ENCODE measurements around the gene YJEFN3.
A peak's percentile ranks its signal among the peaks of the same experiment; 100 is the strongest.

YJEFN3 gene

DNA sequence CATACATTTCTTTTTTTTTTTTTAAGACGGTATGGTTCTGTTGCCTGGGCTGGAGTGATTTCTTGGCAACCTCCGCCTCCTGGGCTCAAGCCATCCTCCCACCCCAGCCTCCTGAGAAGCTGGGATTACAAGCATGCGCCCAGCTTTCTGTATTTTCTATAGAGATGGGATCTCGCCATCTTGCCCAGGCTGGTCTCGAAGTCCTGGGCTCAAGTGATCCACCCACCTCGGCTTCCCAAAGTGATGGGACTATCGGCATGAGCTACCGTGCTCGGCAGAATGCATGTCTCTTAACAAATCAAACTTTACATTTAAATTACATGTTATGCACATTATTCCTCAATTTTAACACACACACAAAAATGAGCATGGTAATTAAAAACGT, 11.5 kb upstream of the YJEFN3 start:
- DNase-seq (ENCODE audit: low read depth in 2 of 2) = no peak

DNA sequence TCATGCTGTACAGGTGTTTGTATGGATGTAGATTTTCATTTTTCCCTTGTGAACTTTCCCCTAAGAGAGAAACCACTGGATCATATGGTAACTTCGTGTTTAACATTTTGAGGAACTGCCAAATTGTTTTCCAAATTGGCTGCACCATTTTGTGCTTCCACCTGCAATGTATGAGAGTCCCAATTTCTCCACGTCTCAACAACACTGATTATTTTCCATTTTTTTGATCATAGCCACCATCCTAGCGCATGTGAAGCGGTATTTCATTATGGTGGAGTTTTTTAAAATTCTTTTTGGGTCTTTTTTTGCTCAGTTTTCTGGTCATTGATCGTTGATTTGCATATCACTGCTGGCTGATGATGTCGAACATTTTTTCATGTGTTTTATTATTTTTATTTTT, 7.7 kb upstream of the YJEFN3 start:
- DNase-seq (ENCODE audit: low read depth in 2 of 2) = no peak

- no peak for DNase-seq (ENCODE audit: low read depth in 2 of 2)
Measured at GRCh38 chr19:19523177-19523576, 5.5 kb upstream of the YJEFN3 start.

DNA sequence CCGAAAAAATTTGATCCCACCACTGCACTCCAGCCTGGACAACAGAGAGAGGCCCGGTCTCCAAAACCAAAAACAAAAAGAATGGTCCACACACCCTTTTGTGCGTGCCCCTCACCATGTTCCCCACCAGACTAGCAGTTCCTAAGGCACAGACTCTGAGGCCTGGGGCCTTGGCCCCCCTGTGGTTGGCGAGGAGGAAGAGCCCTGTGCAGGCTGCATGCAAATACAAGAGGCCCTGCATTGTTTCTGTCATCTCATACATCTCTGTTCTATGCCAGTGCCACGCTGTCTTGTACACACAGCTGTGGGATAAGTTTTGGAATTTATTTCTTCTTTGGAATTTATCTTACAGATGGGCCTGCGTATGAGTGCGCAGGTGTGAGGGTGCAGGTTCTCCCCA, 4.7 kb upstream of the YJEFN3 start:
- no peak for DNase-seq (ENCODE audit: low read depth in 2 of 2)

DNA sequence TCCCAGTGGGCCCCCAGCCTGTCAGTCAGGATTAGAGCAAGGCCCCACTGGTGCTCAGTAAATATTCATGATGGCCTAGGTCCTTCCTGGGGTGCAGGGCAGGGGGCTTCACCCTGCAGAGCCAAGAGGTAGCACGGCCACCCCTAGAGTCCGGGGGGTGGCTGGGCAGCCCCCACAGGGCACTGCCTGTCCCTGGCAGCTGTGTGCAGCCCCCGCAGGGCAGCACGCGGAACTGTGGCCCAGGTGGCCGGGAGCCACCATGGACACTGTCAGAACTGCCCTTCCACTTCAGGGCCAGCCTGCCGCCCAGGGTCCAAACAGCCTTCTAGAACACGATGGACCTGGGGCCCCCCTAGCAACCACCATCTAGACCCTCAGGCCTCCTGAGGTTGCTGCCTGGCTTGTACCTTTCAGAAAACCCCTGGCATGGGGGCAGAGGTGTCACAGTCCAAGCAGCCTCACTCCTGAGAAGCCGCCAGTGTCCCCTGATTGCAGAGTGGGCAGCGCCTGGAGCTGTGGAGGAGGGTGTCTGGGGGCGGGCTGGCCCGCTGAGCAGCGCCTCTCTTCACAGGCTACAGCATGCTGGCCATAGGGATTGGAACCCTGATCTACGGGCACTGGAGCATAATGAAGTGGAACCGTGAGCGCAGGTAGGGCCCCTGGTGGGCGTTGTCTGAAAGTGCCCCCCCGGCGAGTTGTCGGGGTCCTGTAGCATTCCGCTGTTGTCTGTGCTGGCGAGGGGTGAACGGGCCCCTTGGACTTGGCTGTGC, 2.9 kb upstream of the YJEFN3 start:
- DNase-seq (ENCODE audit: low read depth in 2 of 2) = no peak

DNA sequence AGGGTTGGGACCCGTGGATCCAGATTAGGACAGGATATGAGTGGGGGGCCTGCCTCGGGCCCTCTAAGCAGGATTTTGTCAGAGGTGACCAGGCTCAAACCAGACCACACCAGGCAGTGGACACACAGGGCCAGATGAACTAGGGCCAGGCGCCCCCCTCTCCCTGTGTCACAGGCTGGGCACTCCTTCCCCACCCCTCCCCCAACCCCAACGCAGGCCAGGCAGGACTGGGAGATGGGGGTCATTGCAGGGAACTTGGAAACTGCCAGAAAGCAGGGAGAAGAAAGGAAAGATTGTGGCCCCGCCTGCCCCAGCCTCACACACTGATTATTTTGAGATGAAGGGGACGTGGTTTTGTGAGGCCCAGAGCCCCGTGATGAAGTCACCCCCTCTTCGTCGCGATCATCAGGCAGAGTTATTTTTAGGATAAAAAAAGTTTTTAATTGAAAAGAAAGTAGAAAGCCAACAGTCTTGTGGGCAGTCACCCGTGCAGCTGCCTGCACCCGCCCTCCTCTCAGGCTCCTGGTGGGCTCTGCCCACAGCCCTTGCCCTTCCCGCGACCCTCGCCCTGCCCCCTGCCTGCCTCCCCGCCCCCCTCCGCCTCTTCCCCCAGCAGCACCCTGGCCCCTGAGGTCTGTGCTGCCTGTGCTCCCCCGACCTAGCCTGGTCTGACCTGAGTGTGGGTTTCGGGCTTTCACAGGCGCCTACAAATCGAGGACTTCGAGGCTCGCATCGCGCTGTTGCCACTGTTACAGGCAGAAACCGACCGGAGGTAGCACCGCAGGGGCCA, 1.9 kb upstream of the YJEFN3 start:
- DNase-seq (ENCODE audit: low read depth in 2 of 2) = no peak

DNA sequence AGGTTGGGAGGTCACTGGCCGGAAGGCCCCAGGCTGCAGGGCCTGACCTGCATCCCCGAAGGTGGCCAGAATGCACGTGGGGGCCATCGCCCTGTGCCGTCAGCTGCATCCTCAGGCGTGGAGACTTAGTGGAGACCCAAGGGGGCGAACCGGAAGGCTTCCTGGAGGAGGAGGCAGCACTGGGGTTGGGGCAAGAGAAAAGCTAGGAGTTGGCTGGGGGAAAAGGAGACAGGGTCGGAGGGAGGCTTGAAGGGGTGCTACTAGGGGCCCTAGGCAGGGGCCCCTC, 1.4 kb upstream of the YJEFN3 start:
- no peak for DNase-seq (ENCODE audit: low read depth in 2 of 2)

- no peak for DNase-seq (ENCODE audit: low read depth in 2 of 2)
Measured at GRCh38 chr19:19527674-19528625, 761 bp upstream of the YJEFN3 start.

GRCh38 chr19:19529783-19530422, 1.2 kb downstream of the YJEFN3 start:
- DNase-seq (ENCODE audit: low read depth in 2 of 2) = no peak

DNA sequence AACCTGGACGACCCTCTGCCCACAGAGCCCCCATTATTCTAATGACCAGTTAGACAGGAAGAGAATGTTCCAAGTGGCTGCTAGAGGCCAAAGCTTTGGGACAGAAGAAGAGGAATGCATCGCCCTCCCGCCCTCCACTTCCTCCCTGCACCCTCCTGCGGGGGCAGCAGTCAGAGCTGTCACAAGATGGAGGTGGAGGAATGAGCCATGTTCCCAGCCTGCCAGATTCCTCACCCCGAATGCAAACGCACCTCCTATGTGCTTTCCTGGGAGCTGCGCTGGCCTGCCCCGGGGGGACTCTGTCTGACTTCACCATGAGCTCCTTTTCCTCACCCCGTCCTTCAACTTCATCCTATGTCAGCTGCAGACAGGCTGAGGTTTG, 1.7 kb downstream of the YJEFN3 start:
- DNase-seq (ENCODE audit: low read depth in 2 of 2) = no peak

DNA sequence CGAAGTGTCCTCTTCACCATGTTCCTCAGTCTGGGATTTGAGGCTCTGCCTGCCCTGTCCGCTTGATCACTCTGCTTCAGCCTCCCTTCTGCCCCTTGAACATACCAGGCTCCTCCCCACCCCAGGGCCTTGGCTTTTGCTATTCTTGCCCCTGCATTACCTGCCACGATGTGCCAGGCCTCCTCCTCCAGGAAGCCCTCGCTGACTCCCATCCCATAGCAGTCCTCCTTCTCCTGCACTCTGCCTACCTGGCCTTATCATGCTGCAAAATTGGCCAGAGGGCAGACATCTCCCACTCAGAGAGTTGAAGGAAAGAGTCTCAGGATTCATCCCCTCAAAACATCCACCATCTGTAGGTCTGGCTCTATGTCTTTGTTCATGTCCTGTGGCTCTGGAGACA, 2.2 kb downstream of the YJEFN3 start:
- DNase-seq (ENCODE audit: low read depth in 2 of 2) = no peak

- peak; percentile 54 to 59 for DNase-seq (ENCODE audit: low read depth in 2 of 2)
Measured at GRCh38 chr19:19531951-19532805, 3.5 kb downstream of the YJEFN3 start.

GRCh38 chr19:19532806-19533701, 4.3 kb downstream of the YJEFN3 start:
- DNase-seq (ENCODE audit: low read depth in 2 of 2) = no peak

DNA sequence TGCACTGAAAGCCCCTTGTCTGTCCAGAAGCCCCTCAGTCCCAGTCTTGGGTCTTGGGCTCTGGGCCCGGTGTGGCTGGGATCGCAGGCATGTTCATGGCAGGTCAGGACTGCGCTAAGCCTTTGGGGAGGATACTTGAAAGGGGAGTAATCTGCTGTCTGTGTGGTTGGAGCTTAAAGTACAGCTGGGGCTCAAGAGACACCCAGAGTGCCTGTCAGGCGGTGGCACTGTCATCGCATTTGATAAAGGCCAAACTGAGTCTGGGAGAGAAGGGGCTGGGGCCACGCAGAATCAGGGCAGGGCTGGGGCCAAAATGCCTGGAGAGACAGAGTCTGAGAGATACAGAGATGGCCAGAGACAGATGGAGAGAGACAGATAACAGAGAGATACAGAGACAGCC, 5.1 kb downstream of the YJEFN3 start:
- DNase-seq (ENCODE audit: low read depth in 2 of 2) = no peak

DNA sequence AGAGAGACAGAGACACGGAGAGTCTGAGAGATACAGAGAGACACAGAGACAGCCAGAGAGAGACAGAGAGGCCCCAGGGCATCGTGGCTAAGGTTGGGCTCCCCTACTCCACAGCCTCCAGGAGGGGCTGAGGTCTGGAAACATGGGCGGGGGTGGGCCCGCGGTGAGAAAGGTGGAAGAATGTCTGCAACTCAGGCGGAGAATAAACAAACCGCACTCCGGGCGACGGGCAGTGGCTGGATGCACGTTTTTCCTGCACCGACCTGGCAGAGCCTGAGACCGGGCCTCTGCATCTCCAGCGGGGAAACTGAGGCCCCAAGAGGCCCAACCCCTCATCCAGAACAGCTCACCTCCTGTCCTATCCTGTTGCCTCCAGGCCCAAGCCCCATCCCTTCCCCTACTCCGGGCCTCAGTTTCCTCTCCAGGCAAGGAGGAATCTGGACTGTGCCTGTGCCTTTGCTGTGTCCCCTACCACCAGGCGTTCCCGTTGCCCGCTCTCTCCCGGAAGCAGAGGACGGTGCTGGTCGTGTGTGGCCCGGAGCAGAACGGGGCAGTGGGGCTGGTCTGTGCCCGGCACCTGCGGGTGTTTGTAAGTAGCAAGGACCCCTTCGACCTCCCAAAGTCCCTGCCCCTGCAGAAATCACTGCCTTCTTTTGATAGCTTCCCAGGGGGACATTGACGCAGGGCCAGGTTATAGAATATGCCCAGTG, 6.0 kb downstream of the YJEFN3 start:
- DNase-seq (ENCODE audit: low read depth in 2 of 2) = no peak

- DNase-seq (ENCODE audit: low read depth in 2 of 2) = no peak
Measured at GRCh38 chr19:19535311-19536191, 6.8 kb downstream of the YJEFN3 start.

GRCh38 chr19:19537075-19538048, 8.7 kb downstream of the YJEFN3 start:
- DNase-seq (ENCODE audit: low read depth in 2 of 2) = no peak

Measured in stimulated activated CD8-positive, alpha-beta memory T cell treated with anti-CD3 and anti-CD28 coated beads, Interleukin-15, amount 100 ng/mL, for 4 hours (primary cell).